ENCODE data around the gene PSMA6. TPM values are rescaled to one million over a fixed set of nuclear protein-coding genes. Genes with fewer than 3 reads are reported as not detected.
A peak's percentile ranks its signal among the peaks of the same experiment; 100 is the strongest.

PSMA6 gene
- total RNA-seq, 3 donors from 2014 or later (not counting 1 experiment from before 2014, with no cell fraction given) = 130 to 141 (median 139) TPM

DNA sequence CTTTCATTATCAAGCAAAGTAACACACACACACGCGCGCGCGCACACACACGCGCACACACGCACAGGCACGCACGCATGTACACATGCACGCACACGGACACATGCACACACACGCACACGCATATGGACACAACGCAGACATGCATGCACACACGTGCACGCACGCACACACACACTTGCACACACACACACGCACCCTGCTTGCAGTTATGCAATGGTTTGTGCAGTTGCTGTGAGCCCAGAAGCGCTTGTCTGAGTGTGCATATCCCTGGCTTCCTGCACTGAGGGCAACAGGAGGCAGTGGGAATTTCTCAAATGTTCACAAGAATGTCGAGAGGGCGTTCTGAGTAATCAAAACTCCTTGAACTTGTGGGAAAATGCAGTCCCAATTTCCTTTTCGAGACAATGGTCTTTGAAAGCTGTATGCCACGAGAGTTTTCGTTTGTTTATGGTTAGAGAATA is 70.8 kb downstream of the PSMA6 start:
- Mint-ChIP-seq H3K36me3 (no peaks in the 10 kb centered on the region), H3K9me3 (no peaks in the 10 kb centered on the region), H3K4me1 (peaks cover 16% of the 10 kb centered on the region in 2 donors), H3K27me3 (ENCODE audit: low read depth in 2 of 2) (peaks cover 0 to 2% of the 10 kb centered on the region in 2 donors), H3K4me3 (no peak overlapping the region), H3K27ac (no peak overlapping the region)
- H3K27ac ChIP-seq (ENCODE audit: low read length) = no peak overlapping the region
- DNase-seq (no peak), ATAC-seq (no peak)
- intact Hi-C loops (cut with micrococcal nuclease) = no loop called here
- TF ChIP-seq, protein P1, sequence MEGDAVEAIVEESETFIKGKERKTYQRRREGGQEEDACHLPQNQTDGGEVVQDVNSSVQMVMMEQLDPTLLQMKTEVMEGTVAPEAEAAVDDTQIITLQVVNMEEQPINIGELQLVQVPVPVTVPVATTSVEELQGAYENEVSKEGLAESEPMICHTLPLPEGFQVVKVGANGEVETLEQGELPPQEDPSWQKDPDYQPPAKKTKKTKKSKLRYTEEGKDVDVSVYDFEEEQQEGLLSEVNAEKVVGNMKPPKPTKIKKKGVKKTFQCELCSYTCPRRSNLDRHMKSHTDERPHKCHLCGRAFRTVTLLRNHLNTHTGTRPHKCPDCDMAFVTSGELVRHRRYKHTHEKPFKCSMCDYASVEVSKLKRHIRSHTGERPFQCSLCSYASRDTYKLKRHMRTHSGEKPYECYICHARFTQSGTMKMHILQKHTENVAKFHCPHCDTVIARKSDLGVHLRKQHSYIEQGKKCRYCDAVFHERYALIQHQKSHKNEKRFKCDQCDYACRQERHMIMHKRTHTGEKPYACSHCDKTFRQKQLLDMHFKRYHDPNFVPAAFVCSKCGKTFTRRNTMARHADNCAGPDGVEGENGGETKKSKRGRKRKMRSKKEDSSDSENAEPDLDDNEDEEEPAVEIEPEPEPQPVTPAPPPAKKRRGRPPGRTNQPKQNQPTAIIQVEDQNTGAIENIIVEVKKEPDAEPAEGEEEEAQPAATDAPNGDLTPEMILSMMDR (IDR thresholded peaks at IDR 0.05) = no peak
- no peaks in the 10 kb centered on the region for H3K36me3 ChIP-seq (ENCODE audit: control insufficient read depth, insufficient read depth, low read length)
- H3K9me3 ChIP-seq (ENCODE audit: control insufficient read depth, insufficient read depth, low read length) = no peaks in the 10 kb centered on the region
- WGBS (ENCODE audit: insufficient coverage) = 95% methylated on average over 25 of the region's 25 CpGs
- peaks cover 30% of the 10 kb centered on the region for H3K4me1 ChIP-seq (ENCODE audit: control insufficient read depth, insufficient read depth, low read length)
- H3K27me3 ChIP-seq (ENCODE audit: control insufficient read depth, insufficient read depth, low read length) = no peaks in the 10 kb centered on the region
- H3K4me3 ChIP-seq (ENCODE audit: low read length) = no peak overlapping the region

DNA sequence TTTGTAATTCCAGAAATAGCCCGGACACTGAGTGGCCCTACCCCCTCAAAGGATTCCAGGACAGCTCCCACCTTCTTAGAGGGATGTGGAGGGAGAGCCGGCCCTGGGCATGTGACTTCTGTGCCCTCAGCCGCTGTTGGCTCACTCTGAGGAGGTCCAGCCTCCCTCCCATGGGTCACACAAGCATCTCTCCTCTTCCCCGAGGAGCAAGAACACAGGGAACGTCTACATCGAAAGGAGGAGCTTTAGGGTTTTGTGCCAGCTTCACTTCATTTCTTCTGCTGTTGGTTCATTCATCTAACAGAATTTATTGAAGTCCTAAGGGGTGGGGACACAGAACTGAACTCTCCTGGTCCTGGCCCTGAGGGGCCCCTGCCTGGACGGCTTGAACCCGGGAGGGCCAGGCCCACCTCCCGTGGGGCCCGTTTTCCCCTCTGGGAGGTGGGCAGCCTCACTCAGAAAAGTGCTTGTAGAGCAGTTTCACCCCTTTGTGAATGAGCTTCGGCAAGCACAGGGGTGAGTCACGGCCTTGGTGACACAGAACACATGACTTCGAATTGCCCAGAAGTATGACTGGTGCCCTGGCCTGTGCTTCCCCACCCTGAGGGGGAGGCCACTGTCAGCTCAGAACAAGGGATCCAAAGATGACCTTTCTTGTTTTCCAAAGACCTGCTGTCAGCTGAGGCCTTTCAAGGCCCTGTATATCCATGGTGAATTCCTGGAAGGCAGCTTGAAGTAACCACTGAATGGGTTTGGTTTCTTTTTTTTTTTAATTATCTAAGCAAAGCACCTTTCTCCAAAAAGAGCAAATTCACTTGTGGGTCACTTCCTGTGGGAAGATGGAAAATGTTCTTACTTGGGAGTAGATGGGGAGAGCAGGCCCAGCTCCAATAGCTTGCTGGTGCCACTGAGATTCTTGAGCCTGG is 73.2 kb downstream of the PSMA6 start:
- H3K4me3 Mint-ChIP-seq = no peak overlapping the region
- Histone ChIP-seq H3K4me3 (ENCODE audit: low read length) (no peak overlapping the region), H3K36me3 (ENCODE audit: control insufficient read depth, insufficient read depth, low read length) (no peaks in the 10 kb centered on the region), H3K27ac (ENCODE audit: low read length) (peak overlapping the region; percentile 33), H3K9me3 (ENCODE audit: control insufficient read depth, insufficient read depth, low read length) (no peaks in the 10 kb centered on the region), H3K27me3 (ENCODE audit: control insufficient read depth, insufficient read depth, low read length) (no peaks in the 10 kb centered on the region), H3K4me1 (ENCODE audit: control insufficient read depth, insufficient read depth, low read length) (peaks cover 38% of the 10 kb centered on the region)
- H3K36me3 Mint-ChIP-seq = no peaks in the 10 kb centered on the region
- H3K27me3 Mint-ChIP-seq (ENCODE audit: low read depth in 2 of 2) = peaks cover 0 to 2% of the 10 kb centered on the region in 2 donors
- intact Hi-C loops (cut with micrococcal nuclease) = loop anchor here (5.0 kb wide), 1 partner anchor 33 kb away; no protein-coding TSS in a partner anchor
- no peaks in the 10 kb centered on the region for H3K9me3 Mint-ChIP-seq
- TF ChIP-seq, protein P1 (IDR thresholded peaks at IDR 0.05) = no peak
- peak; percentile 28 to 39 for DNase-seq
- 57% methylated on average over 12 of the region's 13 CpGs for WGBS (ENCODE audit: insufficient coverage)
- ATAC-seq = peak; percentile 53 to 80 (median 78)
- H3K27ac Mint-ChIP-seq = peak overlapping the region in 1 of 2 donors; percentile 58
- peaks cover 24% of the 10 kb centered on the region in 2 donors for H3K4me1 Mint-ChIP-seq

DNA sequence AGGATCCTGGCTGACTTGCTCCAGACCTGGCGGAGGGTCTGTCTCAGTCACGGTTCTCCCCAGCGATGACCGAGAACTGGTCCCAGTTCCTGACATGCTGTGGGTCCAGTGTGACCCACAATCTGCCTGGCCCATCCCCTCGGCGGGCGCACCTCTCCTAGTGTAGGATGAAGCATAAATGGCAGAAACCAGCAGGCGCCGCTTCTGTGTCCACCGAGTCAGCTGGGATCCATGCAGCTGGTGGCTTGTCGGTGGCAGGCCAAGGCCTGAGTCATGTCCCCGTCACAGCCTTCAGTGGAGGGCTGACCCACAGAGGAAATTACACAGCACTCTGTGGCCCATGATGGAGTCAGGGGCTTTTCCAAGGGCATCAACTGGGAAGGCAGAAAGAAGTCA is 73.9 kb downstream of the PSMA6 start:
- Mint-ChIP-seq H3K27me3 (ENCODE audit: low read depth in 2 of 2) (peaks cover 0 to 2% of the 10 kb centered on the region in 2 donors), H3K4me1 (peaks cover 24% of the 10 kb centered on the region in 2 donors), H3K9me3 (peaks cover 0 to 2% of the 10 kb centered on the region in 2 donors), H3K4me3 (no peak overlapping the region), H3K27ac (peak overlapping the region in 1 of 2 donors; percentile 74), H3K36me3 (peaks cover 5% of the 10 kb centered on the region)
- intact Hi-C loops (cut with micrococcal nuclease) = loop anchor here (5.0 kb wide), 1 partner anchor 34 kb away; no protein-coding TSS in a partner anchor
- no peaks in the 10 kb centered on the region for H3K36me3 ChIP-seq (ENCODE audit: control insufficient read depth, insufficient read depth, low read length)
- H3K9me3 ChIP-seq (ENCODE audit: control insufficient read depth, insufficient read depth, low read length) = peaks cover 3% of the 10 kb centered on the region
- 77% methylated on average over 12 of the region's 12 CpGs for WGBS (ENCODE audit: insufficient coverage)
- TF ChIP-seq, protein P1 (IDR thresholded peaks at IDR 0.05) = no peak
- no peaks in the 10 kb centered on the region for H3K27me3 ChIP-seq (ENCODE audit: control insufficient read depth, insufficient read depth, low read length)
- ATAC-seq (peak in 2 of 3 donors; percentile 21 to 74), DNase-seq (peak in 1 of 2 donors; percentile 16)
- peaks cover 38% of the 10 kb centered on the region for H3K4me1 ChIP-seq (ENCODE audit: control insufficient read depth, insufficient read depth, low read length)
- H3K27ac ChIP-seq (ENCODE audit: low read length) = peak overlapping the region; percentile 33
- H3K4me3 ChIP-seq (ENCODE audit: low read length) = no peak overlapping the region
